ENCODE measurements around the gene ZNF570. TPM values are rescaled to one million over a fixed set of nuclear protein-coding genes. Genes with fewer than 3 reads are reported as not detected.
A peak's percentile ranks its signal among the peaks of the same experiment; 100 is the strongest.

The ZNF570 gene
- total RNA-seq, 1 donor from 2014 or later: 2.3 TPM

DNA sequence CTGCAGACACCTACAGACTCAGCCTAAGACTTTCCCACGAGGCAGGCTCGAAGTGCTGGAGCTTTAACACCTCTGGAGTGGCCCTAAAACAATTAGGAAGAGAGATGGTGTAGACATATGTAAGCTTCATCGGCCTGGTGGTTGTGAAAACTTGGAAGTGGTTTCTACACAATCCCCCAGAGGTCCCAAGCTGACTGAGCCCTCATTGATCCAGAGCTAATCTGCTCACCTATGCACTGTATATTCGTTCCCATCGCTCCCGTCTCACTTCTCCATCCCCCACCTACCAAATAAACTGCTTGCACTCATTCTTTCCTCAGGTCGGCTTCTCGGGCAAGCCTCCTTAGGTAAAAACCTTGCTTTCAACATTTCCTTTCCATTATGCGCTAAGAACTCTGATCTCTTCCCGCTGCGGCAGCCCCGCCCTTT is 36.8 kb downstream of the ZNF570 start:
- Histone ChIP-seq H3K9me3 (peaks cover 0 to 5% of the 10 kb centered on the region in 2 donors), H3K36me3 (peaks cover 5 to 18% of the 10 kb centered on the region in 2 donors), H3K4me1 (peaks cover 0 to 4% of the 10 kb centered on the region in 2 donors), H3K4me3 (peak overlapping the region; percentile 75 to 88), H3K27me3 (no peaks in the 10 kb centered on the region), H3K27ac (peak overlapping the region; percentile 82 to 98)
- DNase-seq (ENCODE audit: low spot score in 2 of 2): no peak
- intact Hi-C loops (cut with DNase I): loop anchor here (1.0 to 10.0 kb wide), 5 partner anchors 37 to 191 kb away; partner anchors contain the start of genes ZFP30, ZNF527, ZNF540 and ZNF570
- TF ChIP-seq, protein P1, sequence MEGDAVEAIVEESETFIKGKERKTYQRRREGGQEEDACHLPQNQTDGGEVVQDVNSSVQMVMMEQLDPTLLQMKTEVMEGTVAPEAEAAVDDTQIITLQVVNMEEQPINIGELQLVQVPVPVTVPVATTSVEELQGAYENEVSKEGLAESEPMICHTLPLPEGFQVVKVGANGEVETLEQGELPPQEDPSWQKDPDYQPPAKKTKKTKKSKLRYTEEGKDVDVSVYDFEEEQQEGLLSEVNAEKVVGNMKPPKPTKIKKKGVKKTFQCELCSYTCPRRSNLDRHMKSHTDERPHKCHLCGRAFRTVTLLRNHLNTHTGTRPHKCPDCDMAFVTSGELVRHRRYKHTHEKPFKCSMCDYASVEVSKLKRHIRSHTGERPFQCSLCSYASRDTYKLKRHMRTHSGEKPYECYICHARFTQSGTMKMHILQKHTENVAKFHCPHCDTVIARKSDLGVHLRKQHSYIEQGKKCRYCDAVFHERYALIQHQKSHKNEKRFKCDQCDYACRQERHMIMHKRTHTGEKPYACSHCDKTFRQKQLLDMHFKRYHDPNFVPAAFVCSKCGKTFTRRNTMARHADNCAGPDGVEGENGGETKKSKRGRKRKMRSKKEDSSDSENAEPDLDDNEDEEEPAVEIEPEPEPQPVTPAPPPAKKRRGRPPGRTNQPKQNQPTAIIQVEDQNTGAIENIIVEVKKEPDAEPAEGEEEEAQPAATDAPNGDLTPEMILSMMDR (IDR thresholded peaks at IDR 0.05): no peak

DNA sequence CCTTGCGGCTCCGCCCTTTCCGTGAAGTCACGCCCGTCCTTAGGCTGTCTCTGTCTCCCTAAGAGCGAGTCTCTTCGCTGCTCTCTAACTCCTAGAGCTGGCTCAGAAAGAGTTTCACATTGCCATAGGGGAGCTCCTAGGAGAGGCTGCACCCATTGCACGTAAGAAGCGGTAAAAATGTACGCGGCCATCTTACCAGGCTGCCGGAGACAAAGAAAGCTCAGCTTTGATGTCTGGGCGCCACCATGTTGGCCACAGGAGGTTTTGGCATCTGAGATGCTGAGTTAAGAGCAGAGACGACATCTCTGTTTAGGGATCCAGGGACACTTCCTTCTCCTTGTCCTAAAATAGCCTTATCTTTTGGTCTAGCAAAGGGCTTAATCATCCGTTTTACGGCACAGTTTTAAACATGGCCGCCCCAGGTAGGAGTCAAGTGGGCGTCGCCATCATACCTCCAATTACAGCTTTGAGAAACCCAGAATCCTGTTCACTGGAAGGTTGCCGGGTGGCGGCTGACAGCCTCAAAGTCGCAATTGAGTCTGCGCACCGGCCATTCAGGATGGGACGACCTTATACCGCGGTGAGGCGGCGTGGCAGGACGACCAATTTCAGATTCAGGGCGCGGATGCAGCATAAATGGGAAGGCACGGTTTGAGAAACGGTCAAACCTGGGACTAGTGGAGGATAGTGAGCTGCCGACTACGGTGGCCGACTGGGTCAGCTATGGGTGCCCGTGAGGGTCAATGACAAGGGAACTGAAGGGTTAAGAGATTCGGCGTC is 37.4 kb downstream of the ZNF570 start, which contains the start of gene ZNF793:
ZNF793 (plus strand) TSS at position 553 of the 780 bp plus-strand sequence. CDS start 16,501 bp downstream, outside the sequence.
- Histone ChIP-seq H3K36me3 (peaks cover 7 to 24% of the 10 kb centered on the region in 2 donors), H3K27me3 (no peaks in the 10 kb centered on the region), H3K9me3 (peaks cover 0 to 5% of the 10 kb centered on the region in 2 donors), H3K27ac (peak within 1 kb of the TSS; percentile 82 to 98), H3K4me1 (peaks cover 0 to 4% of the 10 kb centered on the region in 2 donors), H3K4me3 (peak within 1 kb of the TSS; percentile 75 to 88)
- peak; percentile 34 to 89 for DNase-seq (ENCODE audit: low spot score in 2 of 2)
- intact Hi-C loops (cut with DNase I): loop anchor here (1.0 to 10.0 kb wide), 5 partner anchors 37 to 192 kb away; partner anchors contain the start of genes ZFP30, ZNF527, ZNF540 and ZNF570
- TF ChIP-seq, protein P1 (IDR thresholded peaks at IDR 0.05): no peak

DNA sequence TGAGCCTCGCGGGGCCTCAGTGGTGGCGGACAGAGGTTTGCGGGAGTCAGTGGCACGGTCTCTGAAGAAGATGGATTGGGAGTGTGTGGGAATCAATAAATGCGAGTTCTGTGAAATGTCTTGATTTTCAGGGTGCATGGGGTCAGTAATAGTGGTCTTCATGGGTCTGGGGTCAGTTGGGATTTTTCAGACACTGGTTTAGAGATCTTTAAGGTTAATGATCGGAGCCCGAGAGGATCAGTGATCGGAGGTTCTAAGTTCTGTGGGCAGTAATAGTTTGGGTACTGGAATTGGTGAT is 38.0 kb downstream of the ZNF570 start:
- Histone ChIP-seq H3K4me3 (peak overlapping the region; percentile 75 to 88), H3K9me3 (peaks cover 0 to 8% of the 10 kb centered on the region in 2 donors), H3K4me1 (peaks cover 0 to 4% of the 10 kb centered on the region in 2 donors), H3K27me3 (no peaks in the 10 kb centered on the region), H3K36me3 (peaks cover 8 to 30% of the 10 kb centered on the region in 2 donors), H3K27ac (peak overlapping the region; percentile 82 to 98)
- TF ChIP-seq, protein P1 (IDR thresholded peaks at IDR 0.05): no peak
- intact Hi-C loops (cut with DNase I): loop anchor here (2.0 to 10.0 kb wide), 3 partner anchors 88 to 192 kb away; partner anchors contain the start of genes ZFP30, ZNF540 and ZNF571
- no peak for DNase-seq (ENCODE audit: low spot score in 2 of 2)

DNA sequence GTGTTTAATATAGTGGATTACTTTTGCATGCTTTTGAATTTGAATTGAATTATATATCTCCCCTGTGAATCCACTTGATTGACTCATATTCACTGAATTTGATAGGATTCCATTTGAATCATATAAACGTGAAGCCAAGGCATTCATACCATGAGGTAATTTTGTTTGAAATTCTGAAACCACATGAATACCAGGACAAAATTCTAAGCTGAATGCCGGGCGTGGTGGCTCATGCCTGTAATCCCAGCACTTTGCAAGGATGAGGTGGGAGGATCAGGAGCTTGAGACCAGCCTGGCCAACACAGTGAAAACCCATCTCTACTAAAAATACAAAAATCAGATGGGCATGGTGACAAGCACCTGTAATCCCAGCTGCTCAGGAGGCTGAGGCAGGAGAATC is 42.0 kb downstream of the ZNF570 start:
- Histone ChIP-seq H3K4me1 (no peaks in the 10 kb centered on the region), H3K4me3 (no peak overlapping the region), H3K9me3 (peaks cover 0 to 31% of the 10 kb centered on the region in 2 donors), H3K27me3 (no peaks in the 10 kb centered on the region), H3K27ac (no peak overlapping the region), H3K36me3 (peaks cover 33 to 63% of the 10 kb centered on the region in 2 donors)
- DNase-seq (ENCODE audit: low spot score in 2 of 2): no peak
- TF ChIP-seq, protein P1 (IDR thresholded peaks at IDR 0.05): no peak
- intact Hi-C loops (cut with DNase I): no loop called here

DNA sequence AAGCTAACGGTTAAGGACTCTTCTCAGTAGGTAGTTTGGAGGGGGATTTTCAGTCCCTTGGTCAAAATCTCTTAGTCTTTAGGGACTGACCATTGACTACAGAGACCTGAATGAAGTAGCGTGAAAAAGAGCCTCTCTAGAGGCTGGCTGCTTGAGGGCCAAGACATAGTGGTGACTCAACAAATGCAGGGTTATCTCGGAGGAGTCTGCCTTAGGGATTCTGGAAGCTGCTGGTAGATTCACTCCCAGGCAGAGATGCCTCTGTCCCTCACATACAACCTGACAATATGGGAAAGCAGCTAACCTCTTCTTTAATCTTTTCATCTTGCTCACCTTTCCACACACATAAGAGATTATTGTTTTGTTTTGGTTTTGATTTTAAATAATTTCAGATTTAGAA is 42.7 kb downstream of the ZNF570 start:
- intact Hi-C loops (cut with DNase I): no loop called here
- H3K36me3 ChIP-seq: peaks cover 39 to 70% of the 10 kb centered on the region in 2 donors
- TF ChIP-seq, protein P1 (IDR thresholded peaks at IDR 0.05): no peak

More for the DNA sequence above, 42.7 kb downstream of the ZNF570 start:
- H3K4me3 ChIP-seq: no peak overlapping the region
- H3K4me1 ChIP-seq: no peaks in the 10 kb centered on the region
- no peak overlapping the region for H3K27ac ChIP-seq
- H3K27me3 ChIP-seq: no peaks in the 10 kb centered on the region
- peaks cover 0 to 37% of the 10 kb centered on the region in 2 donors for H3K9me3 ChIP-seq
- no peak for DNase-seq (ENCODE audit: low spot score in 2 of 2)

All from ascending aorta (tissue), 2 donors.